HEK293 (cell line): ENCODE measurements around the gene BCKDHB.

Experiments used
- TCF7L2 ChIP-seq: IDR thresholded peaks from 2 replicates; pipeline ENCODE4 v1.6.1; 2011; ENCODE audit warnings: low read depth, mild to moderate bottlenecking, inconsistent platforms, low read length, moderate library complexity, borderline replicate concordance
- YY1 ChIP-seq: fragments of 450-650 bp; formaldehyde crosslinking; IDR thresholded peaks from 2 replicates; pipeline ENCODE4 v1.5.1; 2018; ENCODE audit warnings: missing biosample characterization, missing genetic modification characterization
- ZBTB17 ChIP-seq: fragments of 450-650 bp; formaldehyde crosslinking; IDR thresholded peaks from 2 replicates; pipeline ENCODE4 v1.5.1; 2016; ENCODE audit warnings: missing biosample characterization, missing genetic modification characterization
- ZNF16 ChIP-seq: fragments of 450-650 bp; formaldehyde crosslinking; IDR thresholded peaks from 2 replicates; pipeline ENCODE4 v1.5.1; 2016; ENCODE audit warnings: low read depth, missing biosample characterization, missing genetic modification characterization
- ZNF623 ChIP-seq: fragments of 450-650 bp; formaldehyde crosslinking; IDR thresholded peaks from 2 replicates; pipeline ENCODE4 v1.5.1; 2016; ENCODE audit warnings: missing biosample characterization, missing genetic modification characterization
- TF ChIP-seq, protein P1 (sequence below): fragments of 450-650 bp; formaldehyde crosslinking; IDR thresholded peaks from 2 replicates; pipeline ENCODE4 v1.5.1; 2016; ENCODE audit warnings: missing biosample characterization, missing genetic modification characterization
- TF ChIP-seq, protein P2 (sequence below): fragments of 450-650 bp; formaldehyde crosslinking; IDR thresholded peaks from 2 replicates; pipeline ENCODE4 v1.5.1; 2016; ENCODE audit warnings: missing biosample characterization, missing genetic modification characterization

DNA sequence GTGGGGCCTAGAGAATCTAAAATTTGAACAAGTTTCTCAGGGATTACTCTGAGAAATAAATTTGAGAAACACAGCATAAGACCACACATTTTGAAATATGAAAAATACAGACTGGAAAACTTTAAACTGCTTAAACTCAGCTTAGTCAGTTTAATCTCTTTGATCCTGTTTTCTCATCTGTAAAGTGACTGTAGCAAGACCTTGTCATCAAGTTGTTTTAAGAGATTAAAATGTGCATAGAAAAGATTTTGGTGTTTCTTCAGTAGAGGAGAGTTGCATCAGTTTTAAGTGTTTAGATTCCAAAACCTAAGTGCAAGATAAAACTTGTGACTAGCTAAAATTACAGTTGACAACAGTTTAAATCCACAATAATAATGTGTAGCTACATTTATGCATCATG, 8.1 kb upstream of the BCKDHB start:
- TF ChIP-seq, protein P1, sequence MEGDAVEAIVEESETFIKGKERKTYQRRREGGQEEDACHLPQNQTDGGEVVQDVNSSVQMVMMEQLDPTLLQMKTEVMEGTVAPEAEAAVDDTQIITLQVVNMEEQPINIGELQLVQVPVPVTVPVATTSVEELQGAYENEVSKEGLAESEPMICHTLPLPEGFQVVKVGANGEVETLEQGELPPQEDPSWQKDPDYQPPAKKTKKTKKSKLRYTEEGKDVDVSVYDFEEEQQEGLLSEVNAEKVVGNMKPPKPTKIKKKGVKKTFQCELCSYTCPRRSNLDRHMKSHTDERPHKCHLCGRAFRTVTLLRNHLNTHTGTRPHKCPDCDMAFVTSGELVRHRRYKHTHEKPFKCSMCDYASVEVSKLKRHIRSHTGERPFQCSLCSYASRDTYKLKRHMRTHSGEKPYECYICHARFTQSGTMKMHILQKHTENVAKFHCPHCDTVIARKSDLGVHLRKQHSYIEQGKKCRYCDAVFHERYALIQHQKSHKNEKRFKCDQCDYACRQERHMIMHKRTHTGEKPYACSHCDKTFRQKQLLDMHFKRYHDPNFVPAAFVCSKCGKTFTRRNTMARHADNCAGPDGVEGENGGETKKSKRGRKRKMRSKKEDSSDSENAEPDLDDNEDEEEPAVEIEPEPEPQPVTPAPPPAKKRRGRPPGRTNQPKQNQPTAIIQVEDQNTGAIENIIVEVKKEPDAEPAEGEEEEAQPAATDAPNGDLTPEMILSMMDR (tag by site-specific recombination): no peak
- TF ChIP-seq, protein P2, sequence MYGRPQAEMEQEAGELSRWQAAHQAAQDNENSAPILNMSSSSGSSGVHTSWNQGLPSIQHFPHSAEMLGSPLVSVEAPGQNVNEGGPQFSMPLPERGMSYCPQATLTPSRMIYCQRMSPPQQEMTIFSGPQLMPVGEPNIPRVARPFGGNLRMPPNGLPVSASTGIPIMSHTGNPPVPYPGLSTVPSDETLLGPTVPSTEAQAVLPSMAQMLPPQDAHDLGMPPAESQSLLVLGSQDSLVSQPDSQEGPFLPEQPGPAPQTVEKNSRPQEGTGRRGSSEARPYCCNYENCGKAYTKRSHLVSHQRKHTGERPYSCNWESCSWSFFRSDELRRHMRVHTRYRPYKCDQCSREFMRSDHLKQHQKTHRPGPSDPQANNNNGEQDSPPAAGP (tag by site-specific recombination): no peak
- TF ChIP-seq ZNF16 (tag by site-specific recombination) (no peak), ZBTB17 (tag by site-specific recombination) (no peak), YY1 (no peak), TCF7L2 (no peak), ZNF623 (tag by site-specific recombination) (no peak)
